C4-2B (cell line): ENCODE data around the gene DNAH6.

ENCODE experiments used
- ZFX ChIP-seq: fragments of 450-650 bp; IDR thresholded peaks from 2 replicates; pipeline ENCODE4 v1.6.1; 2017
- TF ChIP-seq, protein P1 (sequence below): fragments of 450-650 bp; conservative IDR thresholded peaks from 2 replicates; pipeline ENCODE4 v1.5.1; 2017; ENCODE audit warnings: mild to moderate bottlenecking

DNA sequence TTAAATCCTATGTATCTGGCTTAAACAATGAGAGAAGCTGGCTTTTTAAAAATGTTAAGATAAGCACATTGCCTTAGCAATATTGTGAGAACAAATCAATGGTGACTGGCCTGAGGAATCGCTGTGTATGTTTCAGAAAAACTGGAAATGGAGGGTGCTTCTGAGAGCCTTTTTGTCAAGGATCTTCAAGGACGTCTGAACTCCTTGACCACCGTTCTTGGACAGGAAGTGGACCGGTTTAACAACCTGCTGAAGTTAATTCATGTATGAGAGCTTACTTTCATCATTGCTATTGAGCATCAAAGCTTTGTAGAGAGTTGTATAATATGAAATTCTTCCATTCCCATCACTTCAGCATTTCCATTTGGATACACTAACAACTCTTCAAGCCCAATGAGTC is 292.0 kb downstream of the DNAH6 start:
- TF ChIP-seq, protein P1, sequence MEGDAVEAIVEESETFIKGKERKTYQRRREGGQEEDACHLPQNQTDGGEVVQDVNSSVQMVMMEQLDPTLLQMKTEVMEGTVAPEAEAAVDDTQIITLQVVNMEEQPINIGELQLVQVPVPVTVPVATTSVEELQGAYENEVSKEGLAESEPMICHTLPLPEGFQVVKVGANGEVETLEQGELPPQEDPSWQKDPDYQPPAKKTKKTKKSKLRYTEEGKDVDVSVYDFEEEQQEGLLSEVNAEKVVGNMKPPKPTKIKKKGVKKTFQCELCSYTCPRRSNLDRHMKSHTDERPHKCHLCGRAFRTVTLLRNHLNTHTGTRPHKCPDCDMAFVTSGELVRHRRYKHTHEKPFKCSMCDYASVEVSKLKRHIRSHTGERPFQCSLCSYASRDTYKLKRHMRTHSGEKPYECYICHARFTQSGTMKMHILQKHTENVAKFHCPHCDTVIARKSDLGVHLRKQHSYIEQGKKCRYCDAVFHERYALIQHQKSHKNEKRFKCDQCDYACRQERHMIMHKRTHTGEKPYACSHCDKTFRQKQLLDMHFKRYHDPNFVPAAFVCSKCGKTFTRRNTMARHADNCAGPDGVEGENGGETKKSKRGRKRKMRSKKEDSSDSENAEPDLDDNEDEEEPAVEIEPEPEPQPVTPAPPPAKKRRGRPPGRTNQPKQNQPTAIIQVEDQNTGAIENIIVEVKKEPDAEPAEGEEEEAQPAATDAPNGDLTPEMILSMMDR, result no peak
- no peak for TF ChIP-seq ZFX
